Spleen (tissue), 7 donors: ENCODE measurements around the gene AOX1.

ENCODE experiments used
- CTCF ChIP-seq, 11 experiments: fragments of 200-600 bp in 7 of 11; fragments of 450-650 bp in 4 of 11; sonication (generic) in 4 of 11; IDR thresholded peaks in 8 of 11; conservative IDR thresholded peaks in 3 of 11; 1 replicate in 7 of 11; 2 replicates in 4 of 11; pipeline versions ENCODE4 v1.4.0 to v1.8.0; 2016 to 2021; ENCODE audit warnings: antibody characterized with exemption in 11 of 11, inconsistent platforms in 4 of 11, mild to moderate bottlenecking in 1 of 11
- POLR2A ChIP-seq, 3 donors: fragments of 450-650 bp; IDR thresholded peaks; one replicate each; pipeline ENCODE4 v1.5.1; 2017; ENCODE audit warnings: antibody characterized with exemption in 3 of 3, mild to moderate bottlenecking in 1 of 3
- POLR2AphosphoS5 ChIP-seq, 3 donors: sonication (generic); formaldehyde crosslinking; IDR thresholded peaks; one replicate each; pipeline ENCODE4 v1.5.1; 2017; ENCODE audit warnings: antibody characterized with exemption in 3 of 3
- donor health status: DM: no; HTN: no; CAD: no; lungs with moderate emphysema.
- donor health status: DM: no; HTN: no; CAD: no.
- donor health status: DM: no; HTN: no; CAD: no.

GRCh38 chr2:200603972-200604371 is 18.2 kb downstream of the AOX1 start:
- no peak for TF ChIP-seq POLR2A (IDR thresholded peaks at IDR 0.05)
- no peak for TF ChIP-seq CTCF (IDR thresholded peaks at IDR 0.05 in 8 of 11, conservative IDR thresholded peaks at IDR 0.05 in 3 of 11)
- TF ChIP-seq POLR2AphosphoS5 (IDR thresholded peaks at IDR 0.05), result no peak
